Lower lobe of right lung (tissue), 2 donors: ENCODE data around the gene SZRD1. TPM values are rescaled to one million over a fixed set of nuclear protein-coding genes. Genes with fewer than 3 reads are reported as not detected.

ENCODE experiments used
- ATAC-seq, 2 donors: fragments of 200-7000 bp; cut with Tn5 transposase; one replicate each; pipeline ENCODE4 v1.9.1; 2020 to 2022; ENCODE audit warnings: mild to moderate bottlenecking in 2 of 2, moderate library complexity in 2 of 2
- DNase-seq: peaks from one replicate; pipeline ENCODE4 v3.0.0-alpha.2; 2020
- H3K27ac ChIP-seq: fragments of 200-600 bp; one replicate; pipeline ENCODE4 v1.8.0; 2022
- H3K27me3 ChIP-seq: fragments of 200-600 bp; one replicate; pipeline ENCODE4 v1.8.0; 2022; ENCODE audit warnings: low read depth
- H3K36me3 ChIP-seq: fragments of 200-600 bp; one replicate; pipeline ENCODE4 v1.8.0; 2022; ENCODE audit warnings: mild to moderate bottlenecking
- H3K4me1 ChIP-seq: fragments of 200-600 bp; one replicate; pipeline ENCODE4 v1.8.0; 2022
- H3K4me3 ChIP-seq: fragments of 200-600 bp; one replicate; pipeline ENCODE4 v1.8.0; 2022; ENCODE audit warnings: mild to moderate bottlenecking
- H3K9me3 ChIP-seq: fragments of 200-600 bp; one replicate; pipeline ENCODE4 v1.8.0; 2022
- intact Hi-C: fragments of 100-400 bp; cut with DNase I; formaldehyde crosslinking; loops from one replicate; pipeline ENCODE4 v1.11.0; 2022
- total RNA-seq: library from RNA; stranded (reverse); fragmentation: NEBNext Ultra II Directional; extraction: Animal tissue kit (Norgen Biotek cat#: 25700); gene quantifications from one replicate; pipeline ENCODE4 v1.2.1, GENCODE V29; 2021
- TF ChIP-seq, protein P1 (sequence below): fragments of 200-600 bp; IDR thresholded peaks from one replicate; pipeline ENCODE4 v1.8.0; 2022; ENCODE audit warnings: antibody characterized with exemption, mild to moderate bottlenecking
- donor health status: DM: no; HTN: yes; CAD: no; lungs with severe emphysema.

The SZRD1 gene
- total RNA-seq, 1 donor from 2014 or later, result 111 TPM

DNA sequence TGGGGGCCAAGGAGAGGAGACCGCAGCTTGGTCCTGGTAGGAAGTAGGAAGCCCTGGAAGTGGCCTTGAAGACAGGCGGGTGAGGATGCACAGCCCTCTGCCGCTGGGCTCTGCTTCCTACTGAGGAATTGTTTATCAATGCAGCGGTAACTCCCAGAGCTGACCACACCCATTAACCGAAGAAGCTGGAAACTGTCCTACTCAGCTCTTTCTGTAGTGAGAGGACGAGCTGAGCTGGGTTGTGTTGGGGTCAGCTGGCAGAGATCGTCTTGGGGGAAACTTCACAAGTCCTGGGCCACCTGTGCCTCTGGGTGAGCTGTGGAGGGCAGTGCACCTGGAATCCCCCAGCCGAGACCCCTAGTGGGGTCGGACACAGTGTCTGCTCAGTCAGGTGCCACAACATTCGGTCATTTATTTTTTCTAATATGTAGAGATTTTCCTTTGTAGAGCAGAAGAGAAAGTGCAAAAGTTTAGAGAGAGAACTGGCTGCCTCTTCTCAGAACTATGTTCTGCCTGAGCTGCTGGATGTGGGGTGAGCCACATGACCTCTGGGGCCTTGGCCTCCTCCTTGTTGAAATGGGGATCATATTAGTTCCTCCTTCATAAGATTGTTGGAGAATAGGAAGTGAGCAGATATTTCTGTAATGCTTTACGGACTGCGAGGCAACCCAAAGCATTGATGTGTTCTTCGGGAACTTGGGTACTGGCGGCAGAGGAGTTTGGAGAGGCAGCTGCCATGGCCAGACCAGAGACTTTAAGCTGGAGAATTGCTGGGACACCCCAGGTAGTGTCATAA is 77.1 kb downstream of the SZRD1 start:
- no peaks in the 10 kb centered on the region for H3K9me3 ChIP-seq
- DNase-seq, result no peak
- ATAC-seq, result peak in 1 of 2 donors; percentile 27
- peak overlapping the region; percentile 37 for H3K27ac ChIP-seq
- peak overlapping the region; percentile 9 for H3K4me3 ChIP-seq
- peaks cover 46% of the 10 kb centered on the region for H3K4me1 ChIP-seq
- H3K36me3 ChIP-seq, result peaks cover 68% of the 10 kb centered on the region
- no peaks in the 10 kb centered on the region for H3K27me3 ChIP-seq
- TF ChIP-seq, protein P1, sequence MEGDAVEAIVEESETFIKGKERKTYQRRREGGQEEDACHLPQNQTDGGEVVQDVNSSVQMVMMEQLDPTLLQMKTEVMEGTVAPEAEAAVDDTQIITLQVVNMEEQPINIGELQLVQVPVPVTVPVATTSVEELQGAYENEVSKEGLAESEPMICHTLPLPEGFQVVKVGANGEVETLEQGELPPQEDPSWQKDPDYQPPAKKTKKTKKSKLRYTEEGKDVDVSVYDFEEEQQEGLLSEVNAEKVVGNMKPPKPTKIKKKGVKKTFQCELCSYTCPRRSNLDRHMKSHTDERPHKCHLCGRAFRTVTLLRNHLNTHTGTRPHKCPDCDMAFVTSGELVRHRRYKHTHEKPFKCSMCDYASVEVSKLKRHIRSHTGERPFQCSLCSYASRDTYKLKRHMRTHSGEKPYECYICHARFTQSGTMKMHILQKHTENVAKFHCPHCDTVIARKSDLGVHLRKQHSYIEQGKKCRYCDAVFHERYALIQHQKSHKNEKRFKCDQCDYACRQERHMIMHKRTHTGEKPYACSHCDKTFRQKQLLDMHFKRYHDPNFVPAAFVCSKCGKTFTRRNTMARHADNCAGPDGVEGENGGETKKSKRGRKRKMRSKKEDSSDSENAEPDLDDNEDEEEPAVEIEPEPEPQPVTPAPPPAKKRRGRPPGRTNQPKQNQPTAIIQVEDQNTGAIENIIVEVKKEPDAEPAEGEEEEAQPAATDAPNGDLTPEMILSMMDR, result no peak
- intact Hi-C loops, result no loop called here

DNA sequence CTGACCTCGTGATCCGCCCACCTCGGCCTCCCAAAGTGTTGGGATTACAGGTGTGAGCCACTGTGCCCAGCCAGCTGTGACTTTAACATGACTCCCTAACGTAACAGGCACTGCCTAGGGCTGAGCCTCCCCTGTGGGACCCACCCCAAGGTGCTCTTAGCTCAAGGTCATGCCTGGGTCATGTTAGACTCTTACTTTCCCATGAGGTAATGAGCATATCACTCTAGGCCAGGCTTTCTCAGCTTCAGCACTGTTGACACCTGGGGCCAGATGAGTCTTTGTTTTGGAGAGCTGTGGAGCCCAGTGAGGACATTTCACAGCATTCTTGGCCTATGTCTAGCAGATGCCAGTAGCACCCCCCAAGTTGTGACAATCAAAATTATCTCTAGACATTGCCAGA is 78.0 kb downstream of the SZRD1 start:
- Histone ChIP-seq H3K27ac (no peak overlapping the region), H3K9me3 (no peaks in the 10 kb centered on the region), H3K4me3 (no peak overlapping the region), H3K27me3 (no peaks in the 10 kb centered on the region), H3K36me3 (peaks cover 76% of the 10 kb centered on the region), H3K4me1 (peaks cover 43% of the 10 kb centered on the region)
- ATAC-seq, result no peak
- DNase-seq, result no peak
- TF ChIP-seq, protein P1, result no peak
- intact Hi-C loops, result no loop called here

DNA sequence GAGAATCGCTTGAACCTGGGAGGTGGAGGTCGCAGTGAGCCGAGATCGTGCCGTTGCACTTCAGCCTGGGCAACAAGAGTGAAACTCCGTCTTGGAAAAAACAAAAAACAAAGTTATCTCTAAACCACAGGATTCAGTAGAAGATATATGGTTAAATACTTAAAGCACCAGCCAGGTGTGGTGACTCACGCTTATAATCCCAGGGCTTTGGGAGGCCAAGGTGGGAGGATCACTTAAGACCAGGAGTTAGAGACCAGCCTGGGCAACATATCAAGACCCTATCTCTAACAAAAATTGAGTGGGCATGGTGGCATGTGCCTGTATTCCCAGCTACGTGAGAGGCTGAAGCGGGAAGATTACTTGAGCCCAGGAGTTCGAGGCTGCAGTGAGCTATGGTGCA is 79.1 kb downstream of the SZRD1 start:
- Histone ChIP-seq H3K4me3 (no peak overlapping the region), H3K9me3 (no peaks in the 10 kb centered on the region), H3K36me3 (peaks cover 87% of the 10 kb centered on the region), H3K27me3 (no peaks in the 10 kb centered on the region), H3K4me1 (peaks cover 40% of the 10 kb centered on the region), H3K27ac (no peak overlapping the region)
- no peak for ATAC-seq
- no peak for DNase-seq
- intact Hi-C loops, result no loop called here
- TF ChIP-seq, protein P1, result no peak

DNA sequence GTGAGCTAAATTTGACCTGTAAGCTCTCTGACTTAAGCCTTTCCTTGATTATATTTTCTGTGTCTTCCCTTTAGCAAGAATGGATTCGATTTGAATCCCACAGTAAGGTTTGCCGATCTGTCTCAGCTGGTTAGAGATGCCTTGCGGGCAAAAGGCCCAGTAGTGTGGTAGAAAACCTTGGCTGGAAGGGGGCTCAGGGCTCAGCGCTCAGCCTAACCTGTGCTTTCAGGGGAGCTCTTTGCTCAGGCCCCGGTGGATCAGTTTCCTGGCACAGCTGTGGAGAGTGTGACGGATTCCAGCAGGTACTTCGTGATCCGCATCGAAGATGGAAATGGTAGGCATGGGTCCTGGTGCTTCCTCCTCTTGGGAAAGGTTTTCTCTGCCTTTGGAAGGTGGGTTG is 80.6 kb downstream of the SZRD1 start:
- intact Hi-C loops, result no loop called here
- Histone ChIP-seq H3K9me3 (no peaks in the 10 kb centered on the region), H3K27ac (no peak overlapping the region), H3K4me3 (no peak overlapping the region), H3K4me1 (peaks cover 25% of the 10 kb centered on the region), H3K27me3 (no peaks in the 10 kb centered on the region), H3K36me3 (peaks cover 99% of the 10 kb centered on the region)
- ATAC-seq, result no peak
- TF ChIP-seq, protein P1, result no peak
- no peak for DNase-seq

Other genes with a start within 250 kb of the SZRD1 start
- gene EPHA2, start 211.2 kb upstream of the SZRD1 start, total RNA-seq, result 20.4 TPM
- 15.6 TPM for gene ARHGEF19, start 154.6 kb upstream of the SZRD1 start, total RNA-seq
- 9.1 TPM for gene CPLANE2, start 130.1 kb upstream of the SZRD1 start, total RNA-seq
- gene FBXO42, start 14.8 kb upstream of the SZRD1 start, total RNA-seq, result 21.5 TPM
- not detected for gene SPATA21, start 70.2 kb downstream of the SZRD1 start, total RNA-seq
- gene NECAP2, start 73.5 kb downstream of the SZRD1 start, total RNA-seq, result 97.7 TPM
- 6,803 TPM for gene RNU1-1, start 147.0 kb downstream of the SZRD1 start, total RNA-seq
- gene NBPF1, start 246.3 kb downstream of the SZRD1 start, total RNA-seq, result 35.3 TPM